Cortex of kidney (tissue), 1 donor: Measurements from ENCODE around the gene GPR84.
"Not testable (repeated sequence)": the region's sequence is repeated elsewhere in the genome, so short reads cannot be mapped to it uniquely, and the experiment has no call there.

Experiments used
- DNase-seq: peaks from one replicate; lab custom pipeline; 2025; lab: John Stamatoyannopoulos, UW

Gene GPR84

DNA sequence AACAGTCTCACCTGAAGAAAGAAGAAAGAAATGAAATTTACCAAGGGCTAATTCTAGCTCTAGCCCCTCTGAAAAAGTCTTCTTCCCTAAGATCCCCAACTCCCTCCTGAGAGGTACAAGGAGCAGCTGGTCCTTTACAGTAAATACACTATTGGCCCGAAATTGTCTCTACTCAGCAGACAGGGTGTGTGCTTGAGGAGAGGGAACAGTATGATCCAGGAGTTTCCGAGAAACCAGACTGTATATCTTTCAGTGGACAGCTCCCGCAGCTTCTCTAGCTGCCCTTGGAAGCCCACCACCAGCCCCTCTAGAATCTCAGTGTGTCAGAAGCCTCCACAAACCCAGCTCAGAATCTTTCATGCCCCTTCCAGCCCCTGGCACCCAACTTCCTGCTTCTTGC lies 8.1 kb downstream of the GPR84 start:
- no peak for DNase-seq

- DNase-seq, result no peak
Measured at GRCh38 chr12:54355104-54355815, 9.0 kb downstream of the GPR84 start.

- not testable (repeated sequence) for DNase-seq
Measured at GRCh38 chr12:54354271-54354670, 10.0 kb downstream of the GPR84 start.

- DNase-seq, result no peak
Measured at GRCh38 chr12:54352891-54353874, 11.1 kb downstream of the GPR84 start.

GRCh38 chr12:54352022-54352531 lies 12.2 kb downstream of the GPR84 start:
- no peak for DNase-seq

- DNase-seq, result no peak
Measured at GRCh38 chr12:54351341-54351740, 12.9 kb downstream of the GPR84 start.

- DNase-seq, result no peak
Measured at GRCh38 chr12:54350743-54351142, 13.5 kb downstream of the GPR84 start.

DNA sequence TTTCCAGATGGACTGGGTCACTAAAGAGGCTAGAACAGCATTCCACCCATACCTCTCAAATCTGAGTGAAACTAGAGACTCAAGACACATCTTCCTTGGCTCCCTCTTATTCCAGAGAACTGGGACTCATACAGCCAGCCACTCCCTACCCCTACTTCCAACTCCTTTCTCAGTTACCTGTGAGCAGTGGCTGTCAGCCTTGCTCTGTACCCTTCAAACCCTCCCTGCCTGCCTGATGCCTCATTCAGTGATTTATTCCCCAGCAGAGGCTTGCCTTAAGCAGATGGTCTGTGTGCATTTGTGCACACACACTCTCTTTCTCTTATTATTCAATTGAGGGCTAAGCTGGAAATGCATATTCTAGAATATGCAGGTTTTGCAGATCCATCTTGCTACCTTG lies 14.6 kb downstream of the GPR84 start:
- no peak for DNase-seq

DNA sequence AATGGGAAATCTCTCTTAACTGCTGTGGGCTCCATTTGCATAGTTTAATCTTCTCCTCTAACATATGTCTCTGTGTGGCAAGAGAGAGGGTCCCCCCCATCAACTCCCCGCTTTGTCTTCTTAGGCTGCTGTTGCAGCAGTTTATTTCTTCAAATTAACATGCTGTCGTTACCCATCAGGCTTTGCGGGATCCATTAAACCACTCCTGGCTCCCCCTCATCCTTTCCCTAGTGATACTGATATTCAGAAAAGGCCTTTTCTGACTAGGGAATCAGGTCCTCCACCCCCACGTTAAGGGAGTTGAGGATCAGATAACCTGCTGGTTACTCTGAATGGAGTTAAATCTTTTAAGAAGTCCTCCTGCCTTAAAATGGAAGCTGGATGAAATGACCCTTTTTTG lies 15.2 kb downstream of the GPR84 start:
- no peak for DNase-seq

GRCh38 chr12:54341378-54342300 lies 22.6 kb downstream of the GPR84 start:
- DNase-seq, result no peak

DNA sequence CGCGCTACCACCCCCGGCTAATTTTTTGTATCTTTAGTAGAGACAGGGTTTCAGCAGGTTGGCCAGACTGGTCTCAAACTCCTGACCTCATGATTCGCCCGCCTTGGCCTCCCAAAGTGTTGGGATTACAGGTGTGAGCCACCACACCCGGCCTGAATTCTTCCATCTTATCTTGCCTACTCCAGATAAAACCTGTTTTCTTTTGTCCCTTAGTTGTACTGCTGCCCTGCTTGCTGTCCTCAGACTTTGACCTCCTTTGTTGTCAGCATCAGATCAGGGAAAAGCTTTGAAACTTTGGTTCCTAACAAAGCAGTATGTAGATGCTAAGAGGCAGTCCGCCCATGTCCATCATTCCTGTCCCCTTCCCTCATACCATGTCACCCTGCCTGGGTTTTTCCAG lies 23.4 kb downstream of the GPR84 start:
- DNase-seq, result no peak

DNA sequence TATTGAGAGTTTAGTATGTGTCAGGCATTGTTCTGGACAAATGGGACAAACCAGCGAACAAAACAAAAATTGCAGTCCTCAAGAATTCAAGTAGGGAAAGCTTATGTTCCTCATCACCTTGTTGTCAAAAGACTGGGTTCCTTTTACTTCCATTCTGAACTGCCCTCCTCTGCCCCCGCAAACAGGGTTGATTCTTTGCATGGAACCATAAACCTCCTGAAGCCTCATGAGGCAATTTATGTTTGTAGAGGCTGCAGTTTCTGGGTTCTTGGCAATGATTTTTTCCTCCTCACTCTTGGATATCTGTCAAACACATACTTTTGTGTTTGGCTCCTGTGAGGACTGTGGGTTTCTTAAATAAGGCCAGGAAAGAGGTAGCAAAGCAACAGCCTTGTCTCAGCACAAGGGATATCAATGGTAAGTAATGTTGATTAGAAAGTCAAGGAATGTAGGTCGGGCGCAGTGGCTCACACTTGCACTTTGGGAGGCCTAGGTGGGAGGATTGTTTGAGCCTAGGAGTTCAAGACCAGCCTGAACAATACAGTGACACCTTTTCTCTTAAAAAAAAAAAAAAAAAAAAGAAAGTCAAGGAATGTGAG lies 25.5 kb downstream of the GPR84 start:
- DNase-seq, result no peak

DNA sequence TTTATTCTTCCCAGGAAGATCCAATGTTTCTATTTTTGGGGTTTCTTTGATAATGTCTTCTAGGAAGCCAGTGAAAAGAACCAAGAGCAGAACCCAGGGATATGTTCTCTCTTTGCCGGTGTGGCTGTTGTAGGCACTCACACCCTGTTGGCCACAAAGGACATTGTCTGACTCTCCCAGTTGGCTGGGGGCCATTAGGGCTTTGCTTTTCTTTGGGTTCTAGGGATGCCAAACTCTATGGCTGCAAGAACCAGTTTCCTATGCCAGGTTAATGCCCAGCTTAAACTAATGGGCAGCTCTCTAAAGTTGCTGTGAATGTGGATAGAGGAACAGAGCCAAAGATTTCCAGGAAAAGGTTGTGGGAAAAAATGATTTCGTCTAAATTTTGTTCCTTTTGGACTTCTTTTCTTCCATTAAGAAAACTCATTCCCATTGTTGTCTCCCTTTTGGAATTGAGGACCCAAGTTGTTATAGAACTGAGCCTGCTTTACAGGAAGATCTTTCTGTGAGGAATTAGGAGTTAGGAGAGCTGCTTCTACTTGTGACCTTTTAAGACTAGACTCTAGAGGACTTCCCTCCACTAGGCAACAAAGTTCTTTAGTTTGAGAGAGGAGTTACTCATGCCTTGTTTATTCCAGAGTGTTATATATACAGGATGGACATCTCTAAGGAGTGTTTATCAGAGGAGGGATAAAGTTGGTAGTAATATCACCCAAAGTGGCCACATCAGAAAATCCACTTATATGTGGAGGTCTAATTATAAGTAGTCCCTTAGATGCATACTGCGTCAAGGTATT lies 26.2 kb downstream of the GPR84 start:
- DNase-seq, result no peak

DNA sequence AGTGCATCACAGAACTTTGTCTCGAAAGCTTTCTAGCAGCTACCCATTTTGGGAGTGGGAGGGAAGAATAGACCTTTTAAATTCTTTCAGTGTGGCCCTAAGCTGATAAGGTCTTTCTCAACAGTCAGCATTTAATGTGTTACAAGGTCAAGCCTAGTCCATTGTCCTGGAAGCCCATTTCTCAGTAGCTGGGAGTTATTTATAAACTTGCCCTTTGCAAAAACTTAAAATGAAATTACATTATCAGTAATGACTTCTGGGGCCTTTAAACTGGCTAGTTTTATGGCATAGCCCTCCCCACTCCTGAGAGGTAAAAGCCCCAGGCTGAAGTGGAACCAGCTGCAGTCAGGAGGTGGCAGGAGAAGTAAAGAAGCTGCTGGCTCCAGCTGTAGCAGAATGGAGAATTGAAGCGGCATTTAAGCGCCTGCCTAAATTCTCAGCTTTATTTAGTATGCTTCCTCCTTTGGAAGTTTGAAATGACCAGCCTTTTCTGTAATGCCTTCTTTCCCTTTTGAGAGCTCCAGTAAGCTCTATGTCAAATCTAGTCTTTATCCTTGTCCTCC lies 26.9 kb downstream of the GPR84 start:
- no peak for DNase-seq

DNA sequence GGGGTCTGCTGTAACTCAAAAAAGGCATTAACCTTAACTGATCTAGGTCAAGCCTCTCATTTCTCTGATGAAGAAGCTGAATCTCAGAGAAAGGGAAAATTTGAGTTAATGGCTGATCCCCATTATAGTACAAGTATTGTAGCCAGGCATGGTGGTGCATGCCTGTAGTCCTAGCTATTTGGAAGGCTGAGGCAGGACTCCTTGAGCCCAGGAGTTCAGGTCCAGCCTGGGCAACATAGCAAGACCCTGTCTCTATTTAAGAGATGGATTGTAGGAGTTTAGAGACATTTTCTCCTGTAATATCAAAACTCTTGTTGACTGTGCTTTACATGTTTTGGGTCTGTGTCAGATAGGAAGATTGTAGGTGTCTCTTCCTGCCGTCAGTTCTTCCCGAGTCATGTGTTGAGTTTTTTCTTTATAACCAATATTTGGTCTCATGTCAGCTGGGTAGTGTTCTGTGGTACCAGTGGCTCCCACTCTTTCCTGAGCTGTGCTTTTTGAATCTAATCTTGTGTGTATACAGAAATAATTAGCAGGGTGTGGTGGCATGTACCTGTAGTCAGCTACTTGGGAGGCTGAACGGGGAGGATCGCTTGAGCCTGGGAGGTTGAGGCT lies 30.8 kb downstream of the GPR84 start:
- DNase-seq, result no peak

GRCh38 chr12:54331461-54331860 lies 32.8 kb downstream of the GPR84 start:
- DNase-seq, result no peak

DNA sequence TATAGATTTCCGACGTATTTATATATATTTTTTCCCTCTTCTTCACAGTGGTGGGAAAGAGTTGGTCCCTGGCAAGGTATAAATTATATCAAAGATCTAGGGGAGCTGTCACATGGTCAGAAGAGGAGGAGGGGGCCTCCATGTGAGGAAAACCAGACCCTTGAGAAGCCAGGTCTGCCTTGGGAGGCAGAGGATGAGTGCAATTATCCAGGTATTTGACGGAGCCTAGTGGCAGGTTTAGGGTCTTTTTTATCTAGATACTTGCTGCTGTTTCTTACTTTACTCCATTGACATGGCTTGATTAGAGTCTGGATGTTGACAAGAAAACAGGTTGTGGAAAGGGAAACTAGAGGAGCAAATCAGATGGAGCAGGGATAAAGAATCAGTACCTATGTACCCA lies 33.8 kb downstream of the GPR84 start:
- no peak for DNase-seq

DNA sequence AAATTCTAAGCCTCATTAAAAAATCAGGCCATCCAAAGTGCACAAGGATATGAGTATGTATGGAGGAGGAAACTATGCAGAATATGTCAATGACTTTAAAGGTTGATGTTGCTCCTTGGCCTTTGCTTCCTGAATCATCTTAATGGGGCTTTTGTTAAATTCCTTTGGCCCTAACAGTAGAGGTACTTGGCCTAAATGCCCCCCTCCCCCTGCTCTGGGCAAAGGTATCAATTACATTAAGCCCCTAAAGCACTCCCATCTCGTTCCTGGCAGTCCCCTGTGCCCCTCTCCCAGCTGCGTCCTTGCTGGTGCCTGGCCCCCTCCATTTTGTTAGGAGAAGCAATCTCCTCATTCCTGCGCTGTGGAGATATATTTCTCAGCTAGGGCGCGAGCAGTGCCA lies 34.5 kb downstream of the GPR84 start:
- DNase-seq, result no peak

GRCh38 chr12:54328595-54329337 lies 35.5 kb downstream of the GPR84 start:
- no peak for DNase-seq
